Ovary (tissue), 3 donors: Measurements from ENCODE around the gene CCR6.

ENCODE experiments used
- EP300 ChIP-seq: sonication (generic); formaldehyde crosslinking; IDR thresholded peaks from one replicate; pipeline ENCODE4 v1.6.1; 2017; ENCODE audit warnings: antibody characterized with exemption
- POLR2A ChIP-seq: fragments of 450-650 bp; IDR thresholded peaks from one replicate; pipeline ENCODE4 v1.6.1; 2017; ENCODE audit warnings: antibody characterized with exemption, mild to moderate bottlenecking, moderate library complexity
- TF ChIP-seq, protein P1 (sequence below), 3 donors: fragments of 450-650 bp in 2 of 3; fragments of 200-600 bp in 1 of 3; IDR thresholded peaks; one replicate each; pipeline versions ENCODE4 v1.5.1 to v1.8.0; 2016 to 2022; ENCODE audit warnings: antibody characterized with exemption in 3 of 3, mild to moderate bottlenecking in 1 of 3
- donor health status: DM: no; HTN: no; CAD: no.

DNA sequence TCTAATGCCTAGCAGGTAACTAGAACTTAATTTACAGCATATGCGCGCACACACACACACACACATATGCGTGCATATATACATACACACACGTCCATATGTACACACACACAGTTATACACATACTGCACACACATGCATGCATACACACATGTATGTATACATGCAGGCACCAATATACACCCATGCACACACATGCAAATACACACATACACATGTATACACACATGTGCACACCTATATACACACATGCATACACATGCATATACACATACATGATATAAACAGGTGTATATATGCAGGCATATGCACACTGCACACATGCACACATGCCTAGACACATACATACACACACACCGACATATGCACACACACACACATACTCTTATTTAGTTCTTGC is 1.9 kb downstream of the CCR6 start:
- TF ChIP-seq POLR2A (no peak), EP300 (no peak)
- TF ChIP-seq, protein P1, sequence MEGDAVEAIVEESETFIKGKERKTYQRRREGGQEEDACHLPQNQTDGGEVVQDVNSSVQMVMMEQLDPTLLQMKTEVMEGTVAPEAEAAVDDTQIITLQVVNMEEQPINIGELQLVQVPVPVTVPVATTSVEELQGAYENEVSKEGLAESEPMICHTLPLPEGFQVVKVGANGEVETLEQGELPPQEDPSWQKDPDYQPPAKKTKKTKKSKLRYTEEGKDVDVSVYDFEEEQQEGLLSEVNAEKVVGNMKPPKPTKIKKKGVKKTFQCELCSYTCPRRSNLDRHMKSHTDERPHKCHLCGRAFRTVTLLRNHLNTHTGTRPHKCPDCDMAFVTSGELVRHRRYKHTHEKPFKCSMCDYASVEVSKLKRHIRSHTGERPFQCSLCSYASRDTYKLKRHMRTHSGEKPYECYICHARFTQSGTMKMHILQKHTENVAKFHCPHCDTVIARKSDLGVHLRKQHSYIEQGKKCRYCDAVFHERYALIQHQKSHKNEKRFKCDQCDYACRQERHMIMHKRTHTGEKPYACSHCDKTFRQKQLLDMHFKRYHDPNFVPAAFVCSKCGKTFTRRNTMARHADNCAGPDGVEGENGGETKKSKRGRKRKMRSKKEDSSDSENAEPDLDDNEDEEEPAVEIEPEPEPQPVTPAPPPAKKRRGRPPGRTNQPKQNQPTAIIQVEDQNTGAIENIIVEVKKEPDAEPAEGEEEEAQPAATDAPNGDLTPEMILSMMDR (IDR thresholded peaks at IDR 0.05) = no peak
